HG03159 (cell line): ENCODE results near the gene OR10H3.
"Not testable (repeated sequence)": the region's sequence is repeated elsewhere in the genome, so short reads cannot be mapped to it uniquely, and the experiment has no call there.

Experiments used
- ATAC-seq: cut with Tn5 transposase; IDR thresholded peaks from one replicate; pipeline ENCODE4 v1.9.1; 2021; ENCODE audit warnings: mild to moderate bottlenecking, moderate library complexity; ENCODE audit not compliant: unreplicated experiment

Gene OR10H3

GRCh38 chr19:15776991-15777970 is 39.5 kb downstream of the OR10H3 start:
- ATAC-seq, result no peak

GRCh38 chr19:15779756-15780476 is 42.1 kb downstream of the OR10H3 start:
- ATAC-seq, result no peak

- ATAC-seq, result no peak
Measured at GRCh38 chr19:15780610-15781418, 43.0 kb downstream of the OR10H3 start.

GRCh38 chr19:15781661-15782060 is 43.9 kb downstream of the OR10H3 start:
- no peak for ATAC-seq

- no peak for ATAC-seq
Measured at GRCh38 chr19:15782211-15782610, 44.4 kb downstream of the OR10H3 start.

- not testable (repeated sequence) for ATAC-seq
Measured at GRCh38 chr19:15782896-15783295, 45.1 kb downstream of the OR10H3 start.

- ATAC-seq, result no peak
Measured at GRCh38 chr19:15787611-15788155, 49.9 kb downstream of the OR10H3 start, which contains the start of gene OR10H5. OR10H5 (plus strand) TSS chr19:15787661; CDS start chr19:15794049, 6,388 bp downstream.

- ATAC-seq, result no peak
Measured at GRCh38 chr19:15788594-15789270, 50.9 kb downstream of the OR10H3 start.

GRCh38 chr19:15790096-15790495 is 52.3 kb downstream of the OR10H3 start:
- no peak for ATAC-seq
